SK-N-MC (cell line): ENCODE data around the gene ASB3.

Experiments used
- EZH2 ChIP-seq: fragments of 200-600 bp; sonication (generic); IDR thresholded peaks from one replicate; pipeline ENCODE4 v1.6.1; 2017; ENCODE audit warnings: antibody characterized with exemption
- POLR2AphosphoS5 ChIP-seq: IDR thresholded peaks from 2 replicates; pipeline ENCODE4 v1.6.1; 2012; ENCODE audit warnings: mild to moderate bottlenecking, low read depth, low read length, borderline replicate concordance

DNA sequence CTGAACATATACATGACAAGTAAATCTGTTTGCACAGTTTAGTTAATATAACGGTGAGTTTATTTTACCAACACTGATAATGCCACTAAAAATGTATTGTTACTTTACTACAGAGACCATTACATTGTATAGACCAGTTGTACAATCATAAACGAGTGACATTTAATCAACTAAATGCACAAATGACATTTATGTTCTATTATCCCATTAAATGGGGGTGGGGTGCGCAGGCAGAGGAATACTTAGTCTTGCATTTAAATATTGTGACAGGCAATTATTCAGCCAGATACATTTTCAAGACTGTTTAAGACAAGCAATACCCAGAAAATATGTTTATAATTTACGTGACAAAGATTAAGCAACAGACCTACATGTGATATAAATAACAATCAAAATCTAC, 91.2 kb downstream of the ASB3 start:
- TF ChIP-seq EZH2 (no peak), POLR2AphosphoS5 (no peak)
